GM12878 (cell line): Measurements from ENCODE around the gene PRMT7. TPM values are rescaled to one million over a fixed set of nuclear protein-coding genes. Genes with fewer than 3 reads are reported as not detected.

Source experiments
- ATAC-seq: fragments of 200-7000 bp; cut with Tn5 transposase; 3 replicates; pipeline ENCODE4 v1.9.1; 2020; ENCODE audit warnings: mild to moderate bottlenecking, moderate library complexity
- BruUV-seq: library from RNA; stranded (reverse); fragments of 400-500 nt; replicated peaks from 2 replicates; lab custom pipeline; 2021; lab: Mats Ljungman, UMichigan
- CTCF ChIA-PET: fragments of 300-600 bp; sonication (Branson Sonifier 250); formaldehyde crosslinking; extraction: SDS; loops from one replicate; lab custom pipeline; 2021; ENCODE audit warnings: inconsistent platforms; lab: Yijun Ruan, JAX
- POLR2A ChIA-PET: fragments of 350-600 bp; formaldehyde crosslinking; extraction: SDS; loops from one replicate; lab custom pipeline; 2021; ENCODE audit warnings: inconsistent platforms; lab: Charles Lee
- RAD21 ChIA-PET: fragments of 300-600 bp; sonication (Branson Sonifier 250); formaldehyde crosslinking; loops from one replicate; lab custom pipeline; 2023; ENCODE audit warnings: antibody characterized with exemption; ENCODE audit not compliant: unreplicated experiment; lab: Charles Lee
- SMC1A ChIA-PET: fragments of 300-600 bp; sonication (Branson Sonifier 250); formaldehyde crosslinking; loops from one replicate; lab custom pipeline; 2023; ENCODE audit not compliant: unreplicated experiment, uncharacterized antibody; lab: Charles Lee
- DNase-seq: peaks from one replicate; pipeline ENCODE4 v3.0.0-alpha.2; 2011; ENCODE audit warnings: low read depth, low spot score
- FAIRE-seq: peaks from 3 replicates; lab custom pipeline; 2011; peaks lifted over from hg19 to GRCh38; lab: Jason Lieb, UNC
- H2AFZ ChIP-seq: 2 replicates; pipeline ENCODE4 v1.6.0; 2011; ENCODE audit warnings: low read depth, low read length, control low read depth; ENCODE audit not compliant: control insufficient read depth
- H3K27ac ChIP-seq: 2 replicates; pipeline ENCODE4 v1.5.1; 2011; ENCODE audit warnings: control low read depth; ENCODE audit not compliant: control insufficient read depth, insufficient read depth
- H3K27me3 ChIP-seq, 2 experiments: replicated peaks in 1 of 2; 2 replicates each; pipeline versions ENCODE4 v1.6.0 to v1.6.1; 2011; ENCODE audit warnings: low read length in 1 of 2; ENCODE audit not compliant: control insufficient read depth in 2 of 2, insufficient read depth in 2 of 2
- H3K36me3 ChIP-seq, 2 experiments: 2 replicates each; pipeline ENCODE4 v1.5.1; 2011; ENCODE audit warnings: low read length in 1 of 2; ENCODE audit not compliant: control insufficient read depth in 2 of 2, insufficient read depth in 2 of 2
- H3K4me1 ChIP-seq: 2 replicates; pipeline ENCODE4 v1.6.1; 2011; ENCODE audit warnings: mild to moderate bottlenecking, low read length, moderate library complexity, mixed read lengths; ENCODE audit not compliant: control insufficient read depth, insufficient read depth
- H3K4me2 ChIP-seq: 2 replicates; pipeline ENCODE4 v1.6.0; 2011; ENCODE audit warnings: control low read depth; ENCODE audit not compliant: control insufficient read depth, insufficient read depth
- H3K4me3 ChIP-seq: fragments of 200-600 bp; sonication (generic); 2 replicates; pipeline ENCODE4 v1.5.1; 2016
- H3K79me2 ChIP-seq: 2 replicates; pipeline ENCODE4 v1.6.0; 2011; ENCODE audit warnings: low read length; ENCODE audit not compliant: control insufficient read depth, insufficient read depth
- H3K9ac ChIP-seq: 2 replicates; pipeline ENCODE4 v1.8.0; 2011; ENCODE audit warnings: low read length, control low read depth, mixed read lengths; ENCODE audit not compliant: control insufficient read depth, insufficient read depth
- H3K9me3 ChIP-seq: replicated peaks from 3 replicates; pipeline ENCODE4 v1.5.1; 2011; ENCODE audit warnings: mild to moderate bottlenecking, low read length; ENCODE audit not compliant: control insufficient read depth, insufficient read depth
- H4K20me1 ChIP-seq: 2 replicates; pipeline ENCODE4 v1.6.0; 2011; ENCODE audit not compliant: control insufficient read depth, insufficient read depth
- CREM ChIP-seq: IDR thresholded peaks from 2 replicates; pipeline ENCODE4 v1.6.1; 2014; ENCODE audit warnings: antibody characterized with exemption, low read depth
- HDGF ChIP-seq: fragments of 450-650 bp; IDR thresholded peaks from 2 replicates; pipeline ENCODE4 v1.6.1; 2016; ENCODE audit warnings: antibody characterized with exemption
- IKZF1 ChIP-seq: fragments of 450-650 bp; conservative IDR thresholded peaks from 2 replicates; pipeline ENCODE4 v1.6.1; 2017; ENCODE audit warnings: antibody characterized with exemption, mild to moderate bottlenecking
- KAT2A ChIP-seq: conservative IDR thresholded peaks from 2 replicates; pipeline ENCODE4 v1.6.1; 2011; ENCODE audit warnings: low read depth, low read length; ENCODE audit not compliant: control insufficient read depth
- LARP7 ChIP-seq: fragments of 450-650 bp; IDR thresholded peaks from 2 replicates; pipeline ENCODE4 v1.6.1; 2017; ENCODE audit warnings: mild to moderate bottlenecking
- MYC ChIP-seq: IDR thresholded peaks from 2 replicates; pipeline ENCODE4 v1.6.1; 2011; ENCODE audit warnings: mild to moderate bottlenecking, low read length, moderate library complexity, inconsistent platforms; ENCODE audit not compliant: insufficient read depth, insufficient replicate concordance, insufficient read length, severe bottlenecking
- NBN ChIP-seq: fragments of 450-650 bp; IDR thresholded peaks from 2 replicates; pipeline ENCODE4 v1.6.1; 2016
- PAX5 ChIP-seq: IDR thresholded peaks from 2 replicates; pipeline ENCODE4 v1.6.1; 2011; ENCODE audit warnings: low read depth, low read length, borderline replicate concordance
- SMC3 ChIP-seq: IDR thresholded peaks from 2 replicates; pipeline ENCODE4 v1.6.1; 2011; ENCODE audit warnings: low read length, improper control_type of control experiment, borderline replicate concordance
- SP1 ChIP-seq: IDR thresholded peaks from one replicate; pipeline ENCODE4 v1.6.1; 2011; ENCODE audit warnings: low read depth, low read length
- YY1 ChIP-seq: IDR thresholded peaks from 2 replicates; pipeline ENCODE4 v1.6.1; 2011; ENCODE audit warnings: low read depth, mild to moderate bottlenecking, low read length
- ZBED1 ChIP-seq: IDR thresholded peaks from 2 replicates; pipeline ENCODE4 v1.6.1; 2016; ENCODE audit warnings: borderline replicate concordance
- ZNF24 ChIP-seq: fragments of 450-650 bp; IDR thresholded peaks from 2 replicates; pipeline ENCODE4 v1.6.1; 2017; ENCODE audit warnings: antibody characterized with exemption, mild to moderate bottlenecking
- WGBS: methylation state at CpG from one replicate; pipeline ENCODE4 v1.1.6; 2016; ENCODE audit warnings: low lambda C conversion rate; ENCODE audit not compliant: insufficient replicate concordance, insufficient coverage; ENCODE audit errors: missing lambda C conversion rate; 5-methylcytosine and 5-hydroxymethylcytosine counted together
- in situ Hi-C: fragments of 300-500 bp; cut with MboI; formaldehyde crosslinking; loops from 9 replicates; pipeline ENCODE4 v1.14.3; 2018; ENCODE audit warnings: mixed read lengths
- intact Hi-C: fragments of 100-400 bp; cut with micrococcal nuclease; formaldehyde crosslinking; loops from one replicate; pipeline ENCODE4 v1.14.2; 2022; ENCODE audit not compliant: unreplicated experiment
- polyA plus RNA-seq, 11 experiments: library from polyadenylated mRNA; depleted of rRNA in 4 of 11; unstranded in 6 of 11; stranded (reverse) in 5 of 11; fragments of >200 nt; fragmentation: Nextera tagmentation in 4 of 11; fragmentation: Illumina TruSeq in 1 of 11; extraction: Ambion mirVana in 4 of 11; extraction: Trizol in 1 of 11; gene quantifications; 1 replicate in 1 of 11; 2 replicates in 10 of 11; pipeline versions ENCODE4 v1.2.1 to v1.2.3, GENCODE V29; 2011 to 2016; ENCODE audit warnings: inconsistent platforms in 2 of 11, missing spikeins in 2 of 11, low read depth in 1 of 11
- total RNA-seq, 4 experiments: library from RNA; depleted of rRNA in 3 of 4; stranded (reverse); fragments of >200 nt in 3 of 4; fragmentation: Illumina TruSeq in 1 of 4; extraction: Trizol in 1 of 4; gene quantifications; 2 replicates each; pipeline versions ENCODE4 v1.2.1 to v1.2.3, GENCODE V29; 2013 to 2021
- TF ChIP-seq, protein P1 (sequence below): fragments of 450-650 bp; IDR thresholded peaks from 2 replicates; pipeline ENCODE4 v1.6.1; 2017; ENCODE audit warnings: mild to moderate bottlenecking
- TF ChIP-seq, protein P2 (sequence below): fragments of 450-650 bp; IDR thresholded peaks from 2 replicates; pipeline ENCODE4 v1.6.1; 2017; ENCODE audit warnings: mild to moderate bottlenecking, low read depth, inconsistent platforms; ENCODE audit not compliant: poor library complexity, severe bottlenecking
- TF ChIP-seq, protein P3 (sequence below): fragments of 450-650 bp; conservative IDR thresholded peaks from 2 replicates; pipeline ENCODE4 v1.6.1; 2017; ENCODE audit warnings: mild to moderate bottlenecking, moderate library complexity

The PRMT7 gene
- total and polyA plus RNA-seq, 10 of the 15 experiments (the other 5 are each of a cell fraction or from before 2014, with no cell fraction given): 5.1 to 56.1 (median 42.0) TPM

DNA sequence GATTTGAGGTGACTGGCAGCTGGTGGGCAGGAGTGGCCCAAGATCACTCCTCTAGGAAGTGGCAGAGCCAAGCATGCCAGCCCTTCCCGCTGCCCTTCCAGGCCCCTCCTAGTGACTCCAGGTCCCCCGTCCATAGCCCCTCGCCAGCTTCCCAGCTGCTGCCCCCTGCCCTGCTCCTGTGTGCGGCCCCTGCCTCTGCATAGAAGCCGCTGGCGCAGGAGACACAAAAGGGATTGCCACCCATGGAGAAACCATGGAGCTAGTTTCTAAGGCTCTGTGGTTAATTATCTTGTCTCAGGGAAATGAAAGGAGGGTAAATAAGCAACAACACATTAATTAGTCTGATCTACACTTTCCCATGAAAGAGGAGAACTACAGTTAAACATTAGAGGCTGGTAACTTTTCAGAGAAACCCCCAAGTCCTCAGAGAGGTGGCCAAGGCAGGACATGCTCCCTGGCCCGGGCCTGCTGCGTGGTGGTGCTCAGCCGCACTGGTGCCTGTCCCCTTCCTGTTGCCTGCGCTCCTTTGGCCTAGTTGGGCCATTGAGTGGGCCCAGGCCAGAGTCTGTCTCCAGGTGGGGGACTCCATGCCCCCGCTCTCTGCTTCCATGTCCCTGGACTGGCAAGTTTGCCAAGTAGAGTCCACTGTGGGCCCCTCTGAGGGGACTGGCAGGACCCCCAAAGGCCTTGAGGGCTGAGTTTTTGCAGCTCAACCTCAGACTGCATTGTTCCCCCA lies 65.2 kb downstream of the PRMT7 start (continued):
- TF ChIP-seq, protein P1, sequence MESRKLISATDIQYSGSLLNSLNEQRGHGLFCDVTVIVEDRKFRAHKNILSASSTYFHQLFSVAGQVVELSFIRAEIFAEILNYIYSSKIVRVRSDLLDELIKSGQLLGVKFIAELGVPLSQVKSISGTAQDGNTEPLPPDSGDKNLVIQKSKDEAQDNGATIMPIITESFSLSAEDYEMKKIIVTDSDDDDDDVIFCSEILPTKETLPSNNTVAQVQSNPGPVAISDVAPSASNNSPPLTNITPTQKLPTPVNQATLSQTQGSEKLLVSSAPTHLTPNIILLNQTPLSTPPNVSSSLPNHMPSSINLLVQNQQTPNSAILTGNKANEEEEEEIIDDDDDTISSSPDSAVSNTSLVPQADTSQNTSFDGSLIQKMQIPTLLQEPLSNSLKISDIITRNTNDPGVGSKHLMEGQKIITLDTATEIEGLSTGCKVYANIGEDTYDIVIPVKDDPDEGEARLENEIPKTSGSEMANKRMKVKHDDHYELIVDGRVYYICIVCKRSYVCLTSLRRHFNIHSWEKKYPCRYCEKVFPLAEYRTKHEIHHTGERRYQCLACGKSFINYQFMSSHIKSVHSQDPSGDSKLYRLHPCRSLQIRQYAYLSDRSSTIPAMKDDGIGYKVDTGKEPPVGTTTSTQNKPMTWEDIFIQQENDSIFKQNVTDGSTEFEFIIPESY: no peak
- TF ChIP-seq LARP7: no peak
- no peak for TF ChIP-seq HDGF
- TF ChIP-seq ZBED1: no peak
- TF ChIP-seq ZNF24: no peak
- TF ChIP-seq CREM: no peak
- TF ChIP-seq NBN: no peak
- TF ChIP-seq YY1: no peak
- TF ChIP-seq, all 136 proteins: peak for 0

DNA sequence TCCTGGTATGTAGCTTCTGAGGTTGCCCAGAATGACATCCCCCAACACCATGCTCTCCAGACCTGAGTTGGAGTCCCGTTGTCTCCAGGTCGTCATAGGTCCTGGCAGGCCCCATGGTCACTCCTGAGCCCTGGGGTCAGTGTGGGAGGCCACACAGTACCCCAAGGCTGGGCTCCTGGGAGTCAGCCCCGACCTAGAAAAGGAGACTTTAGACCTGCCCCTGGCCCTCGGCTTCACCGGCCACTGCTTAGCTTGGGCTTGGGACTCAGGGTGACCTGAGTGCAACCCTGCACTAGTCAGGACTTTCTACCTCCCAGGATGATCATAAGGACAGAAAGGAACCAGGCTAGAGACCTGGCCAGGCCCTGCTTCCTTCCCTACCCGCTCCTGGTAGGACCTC lies 65.8 kb downstream of the PRMT7 start:
- Histone ChIP-seq H3K4me1 (no peaks in the 10 kb centered on the region), H4K20me1 (no peaks in the 10 kb centered on the region), H3K27ac (no peak overlapping the region), H3K4me2 (no peak overlapping the region), H3K9me3 (no peaks in the 10 kb centered on the region), H3K36me3 (no peaks in the 10 kb centered on the region), H3K27me3 (no peaks in the 10 kb centered on the region; a peak in 2 of 4 replicates), H2AFZ (no peak overlapping the region), H3K4me3 (no peak overlapping the region), H3K79me2 (no peaks in the 10 kb centered on the region), H3K9ac (no peak overlapping the region)
- CTCF ChIA-PET: interaction anchor here (0.8 to 1.2 kb wide), 3 partner anchors 10 to 311 kb away, joined by 3 to 4 read pairs (median 3); no protein-coding TSS in a partner anchor
- SMC1A ChIA-PET: interaction anchor here (0.6 kb wide), 1 partner anchor 63 kb away, joined by 3 read pairs; no protein-coding TSS in a partner anchor
- DNase-seq: no peak
- POLR2A ChIA-PET: no interaction called here
- in situ Hi-C loops: no loop called here
- FAIRE-seq: no peak
- intact Hi-C loops: no loop called here
- ATAC-seq: no peak
- WGBS: 32% methylated on average over 6 of the region's 6 CpGs
- no TSS peak for BruUV-seq
- RAD21 ChIA-PET: no interaction called here
- TF ChIP-seq SMC3 (no peak), KAT2A (no peak), SP1 (no peak), MYC (no peak), IKZF1 (no peak), PAX5 (no peak)
- TF ChIP-seq, protein P2, sequence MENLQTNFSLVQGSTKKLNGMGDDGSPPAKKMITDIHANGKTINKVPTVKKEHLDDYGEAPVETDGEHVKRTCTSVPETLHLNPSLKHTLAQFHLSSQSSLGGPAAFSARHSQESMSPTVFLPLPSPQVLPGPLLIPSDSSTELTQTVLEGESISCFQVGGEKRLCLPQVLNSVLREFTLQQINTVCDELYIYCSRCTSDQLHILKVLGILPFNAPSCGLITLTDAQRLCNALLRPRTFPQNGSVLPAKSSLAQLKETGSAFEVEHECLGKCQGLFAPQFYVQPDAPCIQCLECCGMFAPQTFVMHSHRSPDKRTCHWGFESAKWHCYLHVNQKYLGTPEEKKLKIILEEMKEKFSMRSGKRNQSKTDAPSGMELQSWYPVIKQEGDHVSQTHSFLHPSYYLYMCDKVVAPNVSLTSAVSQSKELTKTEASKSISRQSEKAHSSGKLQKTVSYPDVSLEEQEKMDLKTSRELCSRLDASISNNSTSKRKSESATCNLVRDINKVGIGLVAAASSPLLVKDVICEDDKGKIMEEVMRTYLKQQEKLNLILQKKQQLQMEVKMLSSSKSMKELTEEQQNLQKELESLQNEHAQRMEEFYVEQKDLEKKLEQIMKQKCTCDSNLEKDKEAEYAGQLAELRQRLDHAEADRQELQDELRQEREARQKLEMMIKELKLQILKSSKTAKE: no peak
- TF ChIP-seq, protein P3, sequence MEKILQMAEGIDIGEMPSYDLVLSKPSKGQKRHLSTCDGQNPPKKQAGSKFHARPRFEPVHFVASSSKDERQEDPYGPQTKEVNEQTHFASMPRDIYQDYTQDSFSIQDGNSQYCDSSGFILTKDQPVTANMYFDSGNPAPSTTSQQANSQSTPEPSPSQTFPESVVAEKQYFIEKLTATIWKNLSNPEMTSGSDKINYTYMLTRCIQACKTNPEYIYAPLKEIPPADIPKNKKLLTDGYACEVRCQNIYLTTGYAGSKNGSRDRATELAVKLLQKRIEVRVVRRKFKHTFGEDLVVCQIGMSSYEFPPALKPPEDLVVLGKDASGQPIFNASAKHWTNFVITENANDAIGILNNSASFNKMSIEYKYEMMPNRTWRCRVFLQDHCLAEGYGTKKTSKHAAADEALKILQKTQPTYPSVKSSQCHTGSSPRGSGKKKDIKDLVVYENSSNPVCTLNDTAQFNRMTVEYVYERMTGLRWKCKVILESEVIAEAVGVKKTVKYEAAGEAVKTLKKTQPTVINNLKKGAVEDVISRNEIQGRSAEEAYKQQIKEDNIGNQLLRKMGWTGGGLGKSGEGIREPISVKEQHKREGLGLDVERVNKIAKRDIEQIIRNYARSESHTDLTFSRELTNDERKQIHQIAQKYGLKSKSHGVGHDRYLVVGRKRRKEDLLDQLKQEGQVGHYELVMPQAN: no peak
